Erythroblast (primary cell): ENCODE results near the gene SEMA3A.

Source experiments
- GATA1 ChIP-seq: IDR thresholded peaks from 2 replicates; pipeline ENCODE4 v1.6.1; 2011; ENCODE audit warnings: low read depth, mild to moderate bottlenecking, control low read depth, low read length, moderate library complexity
- POLR2A ChIP-seq: IDR thresholded peaks from 2 replicates; pipeline ENCODE4 v1.6.1; 2011; ENCODE audit warnings: mild to moderate bottlenecking, low read length

DNA sequence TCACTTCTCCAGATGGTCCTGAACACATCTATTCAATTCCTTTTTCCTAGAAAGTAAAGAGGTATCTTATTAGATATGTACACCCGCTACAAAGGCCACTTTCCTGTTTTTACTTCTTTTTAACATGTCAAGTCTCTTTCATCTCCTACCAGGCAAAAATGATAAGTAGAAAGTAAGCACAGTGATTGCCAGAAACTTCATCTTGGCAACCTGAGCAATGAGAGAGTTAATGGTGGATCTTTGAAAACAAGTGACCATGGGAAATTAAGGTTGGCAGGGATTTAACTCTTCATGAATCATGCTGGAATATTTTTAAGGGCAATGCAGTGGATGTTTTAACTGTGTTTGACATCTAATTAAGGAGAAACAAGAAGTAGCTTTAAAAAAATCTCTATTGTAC is 2.7 kb downstream of the SEMA3A start:
- no peak for TF ChIP-seq POLR2A
- TF ChIP-seq GATA1: no peak
